Amniotic epithelial cell (primary cell): ENCODE measurements around the gene TNFRSF25.

ENCODE experiments used
- DNase-seq: peaks from one replicate; pipeline ENCODE4 v3.0.0-alpha.2; 2010; ENCODE audit warnings: low read depth

Gene TNFRSF25

GRCh38 chr1:6487804-6488484 is 22.0 kb upstream of the TNFRSF25 start:
- no peak for DNase-seq

- DNase-seq = peak; percentile 62
Measured at GRCh38 chr1:6486433-6487011, 20.5 kb upstream of the TNFRSF25 start.

GRCh38 chr1:6485168-6486101 is 19.5 kb upstream of the TNFRSF25 start:
- DNase-seq = no peak

- DNase-seq = no peak
Measured at GRCh38 chr1:6484826-6485167, 18.8 kb upstream of the TNFRSF25 start.

GRCh38 chr1:6483761-6484117 is 17.8 kb upstream of the TNFRSF25 start:
- DNase-seq = no peak

- no peak for DNase-seq
Measured at GRCh38 chr1:6483017-6483760, 17.2 kb upstream of the TNFRSF25 start.

- DNase-seq = no peak
Measured at GRCh38 chr1:6481820-6482219, 15.8 kb upstream of the TNFRSF25 start.

GRCh38 chr1:6477039-6477820 is 11.3 kb upstream of the TNFRSF25 start:
- DNase-seq = no peak

- no peak for DNase-seq
Measured at GRCh38 chr1:6476483-6476882, 10.5 kb upstream of the TNFRSF25 start.

- DNase-seq = no peak
Measured at GRCh38 chr1:6475381-6476133, 9.6 kb upstream of the TNFRSF25 start.

GRCh38 chr1:6474815-6475282 is 8.9 kb upstream of the TNFRSF25 start:
- no peak for DNase-seq

- no peak for DNase-seq
Measured at GRCh38 chr1:6473974-6474814, 8.2 kb upstream of the TNFRSF25 start.

GRCh38 chr1:6473156-6473555 is 7.2 kb upstream of the TNFRSF25 start:
- no peak for DNase-seq

GRCh38 chr1:6472391-6472790 is 6.4 kb upstream of the TNFRSF25 start:
- no peak for DNase-seq

- no peak for DNase-seq
Measured at GRCh38 chr1:6471970-6472368, 6.0 kb upstream of the TNFRSF25 start.

- no peak for DNase-seq
Measured at GRCh38 chr1:6471086-6471969, 5.4 kb upstream of the TNFRSF25 start.

GRCh38 chr1:6470132-6471085 is 4.4 kb upstream of the TNFRSF25 start:
- DNase-seq = no peak
